ENCODE measurements around the gene ADCY3. TPM values are rescaled to one million over a fixed set of nuclear protein-coding genes. Genes with fewer than 3 reads are reported as not detected.

Gene ADCY3
- total and polyA plus RNA-seq, 2 of the 13 experiments (the other 11 are each of a cell fraction or from before 2014, with no cell fraction given) = 0.11 to 0.61 TPM

GRCh38 chr2:24881158-24881557 is 38.9 kb downstream of the ADCY3 start:
- intact Hi-C loops (cut with micrococcal nuclease; ENCODE audit: unreplicated experiment) = loop anchor here (1.0 kb wide), 1 partner anchor 471 kb away; no protein-coding TSS in a partner anchor

More at GRCh38 chr2:24881158-24881557, 38.9 kb downstream of the ADCY3 start:
- no peak overlapping the region for H3K9ac ChIP-seq (ENCODE audit: insufficient read depth, low read depth, low read length)
- WGBS (ENCODE audit: low lambda C conversion rate) = 82% methylated on average over 6 of the region's 6 CpGs
- in situ Hi-C loops (cut with HindIII; ENCODE audit: extremely low pct_ligation_motif_present, low pct_unique_long_range_greater_than_20kb) = no loop called here
- no TSS peak for BruUV-seq (replicated peaks)
- H3K36me3 ChIP-seq (replicated peaks in 1 of 2; ENCODE audit: control insufficient read depth in 1 of 2, insufficient read depth in 2 of 2, low read length in 2 of 2) = no peaks in the 10 kb centered on the region
- no peaks in the 10 kb centered on the region for H3K79me2 ChIP-seq (ENCODE audit: insufficient read depth, low read length)
- peaks cover 0 to 9% of the 10 kb centered on the region in 2 experiments; a peak in 2 of 5 replicates for H3K27me3 ChIP-seq (ENCODE audit: control insufficient read depth in 1 of 2, insufficient read depth in 2 of 2, low read length in 2 of 2)
- no peaks in the 10 kb centered on the region for H4K20me1 ChIP-seq (ENCODE audit: insufficient read depth, low read length)
- TF ChIP-seq PRDM10 (CRISPR knock-in tag; IDR thresholded peaks at IDR 0.05; ENCODE audit: low read depth) (no peak), REPIN1 (CRISPR knock-in tag; IDR thresholded peaks at IDR 0.05; ENCODE audit: borderline replicate concordance, low read depth) (0 out of 2 replicates have a peak, but pooled peaks have one; percentile 27)
- peak overlapping the region; percentile 48 for H3K4me2 ChIP-seq (ENCODE audit: low read depth, low read length)
- peaks cover 24% of the 10 kb centered on the region; the same call in 1 of the 2 replicates for H3K4me1 ChIP-seq (ENCODE audit: insufficient read depth, low read length)
- peak overlapping the region in 1 of 3 experiments; percentile 1; a peak in 1 of 6 replicates for H3K4me3 ChIP-seq (replicated peaks in 1 of 3; ENCODE audit: insufficient read depth in 1 of 3, low read depth in 2 of 3, low read length in 3 of 3)
- ChIA-PET CTCF (ENCODE audit: low intra/inter-chr PET ratio, low total read pairs) (no interaction called here), POLR2A (no interaction called here)
- no peak overlapping the region for H2AFZ ChIP-seq (ENCODE audit: low read length)
- DNase-seq (ENCODE audit: low spot score) = no peak
- H3K9me3 ChIP-seq (ENCODE audit: low read length) = no peaks in the 10 kb centered on the region
- FAIRE-seq = no peak
- no peak overlapping the region for H3K27ac ChIP-seq (ENCODE audit: extremely low read length, insufficient read depth, low read length)
- ATAC-seq = no peak

Measured in HepG2 (cell line).